ENCODE data around the gene ATP2B2.

GRCh38 chr3:10449436-10449835 is 56.0 kb downstream of the ATP2B2 start:
- no peak for TF ChIP-seq CREB5 (CRISPR knock-in tag; IDR thresholded peaks at IDR 0.05; ENCODE audit: low read depth)
- TF ChIP-seq CSDC2 (CRISPR knock-in tag; IDR thresholded peaks at IDR 0.05): no peak
- no peak for TF ChIP-seq ESRRG (CRISPR knock-in tag; IDR thresholded peaks at IDR 0.05)
- TF ChIP-seq, protein P1, sequence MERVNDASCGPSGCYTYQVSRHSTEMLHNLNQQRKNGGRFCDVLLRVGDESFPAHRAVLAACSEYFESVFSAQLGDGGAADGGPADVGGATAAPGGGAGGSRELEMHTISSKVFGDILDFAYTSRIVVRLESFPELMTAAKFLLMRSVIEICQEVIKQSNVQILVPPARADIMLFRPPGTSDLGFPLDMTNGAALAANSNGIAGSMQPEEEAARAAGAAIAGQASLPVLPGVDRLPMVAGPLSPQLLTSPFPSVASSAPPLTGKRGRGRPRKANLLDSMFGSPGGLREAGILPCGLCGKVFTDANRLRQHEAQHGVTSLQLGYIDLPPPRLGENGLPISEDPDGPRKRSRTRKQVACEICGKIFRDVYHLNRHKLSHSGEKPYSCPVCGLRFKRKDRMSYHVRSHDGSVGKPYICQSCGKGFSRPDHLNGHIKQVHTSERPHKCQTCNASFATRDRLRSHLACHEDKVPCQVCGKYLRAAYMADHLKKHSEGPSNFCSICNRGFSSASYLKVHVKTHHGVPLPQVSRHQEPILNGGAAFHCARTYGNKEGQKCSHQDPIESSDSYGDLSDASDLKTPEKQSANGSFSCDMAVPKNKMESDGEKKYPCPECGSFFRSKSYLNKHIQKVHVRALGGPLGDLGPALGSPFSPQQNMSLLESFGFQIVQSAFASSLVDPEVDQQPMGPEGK (CRISPR knock-in tag; IDR thresholded peaks at IDR 0.05; ENCODE audit: borderline replicate concordance): no peak
- no peak for TF ChIP-seq ARNTL (CRISPR knock-in tag; IDR thresholded peaks at IDR 0.05; ENCODE audit: borderline replicate concordance, low read depth)
- TF ChIP-seq, protein P2, sequence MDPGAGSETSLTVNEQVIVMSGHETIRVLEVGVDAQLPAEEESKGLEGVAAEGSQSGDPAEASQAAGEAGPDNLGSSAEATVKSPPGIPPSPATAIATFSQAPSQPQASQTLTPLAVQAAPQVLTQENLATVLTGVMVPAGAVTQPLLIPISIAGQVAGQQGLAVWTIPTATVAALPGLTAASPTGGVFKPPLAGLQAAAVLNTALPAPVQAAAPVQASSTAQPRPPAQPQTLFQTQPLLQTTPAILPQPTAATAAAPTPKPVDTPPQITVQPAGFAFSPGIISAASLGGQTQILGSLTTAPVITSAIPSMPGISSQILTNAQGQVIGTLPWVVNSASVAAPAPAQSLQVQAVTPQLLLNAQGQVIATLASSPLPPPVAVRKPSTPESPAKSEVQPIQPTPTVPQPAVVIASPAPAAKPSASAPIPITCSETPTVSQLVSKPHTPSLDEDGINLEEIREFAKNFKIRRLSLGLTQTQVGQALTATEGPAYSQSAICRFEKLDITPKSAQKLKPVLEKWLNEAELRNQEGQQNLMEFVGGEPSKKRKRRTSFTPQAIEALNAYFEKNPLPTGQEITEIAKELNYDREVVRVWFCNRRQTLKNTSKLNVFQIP (CRISPR knock-in tag; IDR thresholded peaks at IDR 0.05; ENCODE audit: borderline replicate concordance, low read depth): no peak
- no peak for TF ChIP-seq ZFP3 (CRISPR knock-in tag; IDR thresholded peaks at IDR 0.05)
- TF ChIP-seq RARB (CRISPR knock-in tag; IDR thresholded peaks at IDR 0.05): no peak
- no peak for TF ChIP-seq OSR1 (CRISPR knock-in tag; IDR thresholded peaks at IDR 0.05)
- TF ChIP-seq BACH2 (CRISPR knock-in tag; IDR thresholded peaks at IDR 0.05; ENCODE audit: borderline replicate concordance): no peak

Measured in SK-N-SH treated with all-trans-retinoic acid at 6 μM for 48 hours (cell line).